ENCODE measurements around the gene TTLL8.

Gene TTLL8

GRCh38 chr22:50061141-50061823, 3.2 kb upstream of the TTLL8 start:
- no peak for DNase-seq

GRCh38 chr22:50060441-50061140, 2.5 kb upstream of the TTLL8 start:
- DNase-seq: no peak

- DNase-seq: no peak
Measured at GRCh38 chr22:50059881-50060262, 1.8 kb upstream of the TTLL8 start.

- no peak for DNase-seq
Measured at GRCh38 chr22:50058906-50059880, 1.1 kb upstream of the TTLL8 start.

- DNase-seq: no peak
Measured at GRCh38 chr22:50057278-50058060, 629 bp downstream of the TTLL8 start.

GRCh38 chr22:50056214-50056972, 1.7 kb downstream of the TTLL8 start:
- no peak for DNase-seq

GRCh38 chr22:50053861-50054260, 4.2 kb downstream of the TTLL8 start:
- no peak for DNase-seq

- DNase-seq: no peak
Measured at GRCh38 chr22:50051930-50052329, 6.2 kb downstream of the TTLL8 start.

- no peak for DNase-seq
Measured at GRCh38 chr22:50049299-50050195, 8.6 kb downstream of the TTLL8 start.

GRCh38 chr22:50048836-50049235, 9.3 kb downstream of the TTLL8 start:
- no peak for DNase-seq

- DNase-seq: no peak
Measured at GRCh38 chr22:50048061-50048765, 9.9 kb downstream of the TTLL8 start.

- no peak for DNase-seq
Measured at GRCh38 chr22:50047346-50047745, 10.8 kb downstream of the TTLL8 start.

- DNase-seq: no peak
Measured at GRCh38 chr22:50046481-50047245, 11.4 kb downstream of the TTLL8 start.

GRCh38 chr22:50046019-50046415, 12.1 kb downstream of the TTLL8 start:
- DNase-seq: no peak

GRCh38 chr22:50045211-50046018, 12.7 kb downstream of the TTLL8 start:
- DNase-seq: no peak

GRCh38 chr22:50044485-50045118, 13.5 kb downstream of the TTLL8 start:
- DNase-seq: no peak

GRCh38 chr22:50041361-50042065, 16.6 kb downstream of the TTLL8 start:
- DNase-seq: no peak
